Ramos (cell line): ENCODE results near the gene FAM167B.
"Not testable (repeated sequence)": the region's sequence is repeated elsewhere in the genome, so short reads cannot be mapped to it uniquely, and the experiment has no call there.

ENCODE experiments used
- in situ Hi-C: fragments of 300-500 bp; cut with MboI; formaldehyde crosslinking; loops from one replicate; pipeline ENCODE4 v1.14.3; 2022; ENCODE audit warnings: low sequenced_read_pairs; ENCODE audit not compliant: unreplicated experiment

FAM167B gene

DNA sequence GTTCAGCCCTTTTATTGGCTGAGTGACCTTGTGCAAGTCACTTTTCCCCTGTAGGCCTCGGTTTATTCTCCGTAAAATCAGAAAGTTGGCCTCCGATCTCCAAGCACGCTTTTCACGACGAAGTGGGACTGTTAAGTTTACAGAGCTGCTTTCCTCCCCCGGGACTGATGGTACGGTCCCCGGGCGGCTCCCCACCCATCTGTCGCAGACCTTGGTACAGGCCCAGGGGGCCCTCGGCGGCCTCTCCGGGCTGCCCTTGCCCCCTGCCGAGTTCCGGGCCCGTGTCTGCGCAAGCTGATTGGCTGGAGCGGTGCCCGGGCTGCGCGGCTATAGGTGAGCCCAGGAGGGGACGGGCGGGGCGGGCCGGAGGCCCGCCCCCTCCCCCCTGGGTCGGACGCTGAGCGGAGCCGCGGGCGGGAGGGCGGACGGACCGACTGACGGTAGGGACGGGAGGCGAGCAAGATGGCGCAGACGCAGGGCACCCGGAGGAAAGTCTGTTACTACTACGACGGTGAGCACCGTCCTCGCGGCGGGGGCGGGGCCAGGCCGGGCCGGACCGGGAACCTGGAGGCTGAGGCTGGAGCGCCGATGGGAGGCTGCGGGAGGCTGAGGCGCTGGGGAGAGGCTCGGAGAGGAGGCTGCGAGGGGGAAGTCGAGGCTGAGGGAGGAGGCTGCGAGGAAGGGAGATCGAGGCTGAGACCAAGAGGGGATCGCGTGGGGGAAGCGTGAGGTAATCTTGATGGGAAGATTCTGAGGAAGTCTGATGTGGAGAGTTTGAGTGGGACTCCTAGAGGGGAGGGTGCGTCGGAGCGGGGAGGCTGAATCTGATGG is 44.9 kb downstream of the FAM167B start, which contains the start of gene HDAC1:
Gene HDAC1, plus strand, starts transcription at position 376 of the 831 bp plus-strand sequence. Its CDS starts 87 bp downstream, at position 463.
- in situ Hi-C loops, result no loop called here

DNA sequence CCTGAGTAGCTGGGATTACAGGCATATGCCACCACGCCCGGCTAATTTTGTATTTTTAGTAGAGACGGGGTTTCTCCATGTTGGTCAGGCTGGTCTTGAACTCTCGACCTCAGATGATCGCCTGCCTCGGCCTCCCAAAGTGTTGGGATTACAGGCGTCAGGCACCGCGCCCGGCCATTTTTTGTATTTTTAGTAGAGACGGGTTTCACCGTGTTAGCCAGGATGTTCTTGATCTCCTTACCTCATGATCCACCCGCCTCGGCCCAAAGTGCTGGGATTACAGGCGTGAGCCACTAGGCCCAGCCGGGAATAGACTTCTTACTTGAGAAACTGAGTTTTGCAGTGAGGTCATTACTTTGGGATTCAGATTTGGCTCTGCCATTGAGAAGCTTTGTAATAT is 51.2 kb downstream of the FAM167B start:
- in situ Hi-C loops, result not testable (repeated sequence)
